WTC11 (cell line): Measurements from ENCODE around the gene GRAMD1B. TPM values are rescaled to one million over a fixed set of nuclear protein-coding genes. Genes with fewer than 3 reads are reported as not detected.

Experiments used
- ATAC-seq: fragments of 200-7000 bp; cut with Tn5 transposase; 2 replicates; pipeline ENCODE4 v1.10.0; 2021; ENCODE audit warnings: mild to moderate bottlenecking, moderate library complexity
- CTCF ChIA-PET: fragments of 300-600 bp; sonication (Branson Sonifier 250); formaldehyde crosslinking; loops from one replicate; lab custom pipeline; 2021; ENCODE audit warnings: antibody characterized with exemption; lab: Charles Lee
- POLR2A ChIA-PET: fragments of 350-600 bp; sonication (Branson Sonifier 250); formaldehyde crosslinking; loops from one replicate; lab custom pipeline; 2021; ENCODE audit warnings: antibody characterized with exemption; lab: Charles Lee
- DNase-seq: peaks from one replicate; pipeline ENCODE4 v3.0.0; 2021; ENCODE audit warnings: low spot score
- H3K27ac Mint-ChIP-seq: 2 replicates; pipeline ENCODE4 v1.8.0; 2021; ENCODE audit warnings: mixed read lengths
- H3K27me3 Mint-ChIP-seq: 2 replicates; pipeline ENCODE4 v1.8.0; 2021; ENCODE audit warnings: low read depth, mild to moderate bottlenecking, moderate library complexity, mixed read lengths
- H3K36me3 Mint-ChIP-seq: 2 replicates; pipeline ENCODE4 v1.8.0; 2021; ENCODE audit warnings: mixed read lengths
- H3K4me1 Mint-ChIP-seq: 2 replicates; pipeline ENCODE4 v1.8.0; 2022; ENCODE audit warnings: mixed read lengths
- H3K4me3 Mint-ChIP-seq: 2 replicates; pipeline ENCODE4 v1.8.0; 2021; ENCODE audit warnings: mild to moderate bottlenecking, moderate library complexity, mixed read lengths
- H3K9me3 Mint-ChIP-seq: 2 replicates; pipeline ENCODE4 v1.8.0; 2021; ENCODE audit warnings: mixed read lengths
- ATF2 ChIP-seq: sonication (generic); formaldehyde crosslinking; IDR thresholded peaks from 2 replicates; pipeline ENCODE4 v1.8.1; 2022; ENCODE audit warnings: low read depth, missing genetic modification reagents, borderline replicate concordance
- CREM ChIP-seq: sonication (generic); formaldehyde crosslinking; IDR thresholded peaks from 2 replicates; pipeline ENCODE4 v1.8.1; 2022; ENCODE audit warnings: mild to moderate bottlenecking, missing genetic modification reagents, moderate library complexity
- ELF4 ChIP-seq: sonication (generic); formaldehyde crosslinking; IDR thresholded peaks from 2 replicates; pipeline ENCODE4 v1.8.1; 2022; ENCODE audit warnings: low read depth, mild to moderate bottlenecking, moderate library complexity, missing genetic modification reagents
- ERG ChIP-seq: fragments of 250-450 bp; sonication (Bioruptor Pico); IDR thresholded peaks from 2 replicates; pipeline ENCODE4 v1.8.0; 2021; ENCODE audit warnings: mild to moderate bottlenecking
- IRF1 ChIP-seq: sonication (generic); formaldehyde crosslinking; IDR thresholded peaks from 2 replicates; pipeline ENCODE4 v1.8.0; 2023; ENCODE audit warnings: missing genetic modification reagents
- IRF2 ChIP-seq: sonication (generic); formaldehyde crosslinking; IDR thresholded peaks from 2 replicates; pipeline ENCODE4 v1.8.0; 2022; ENCODE audit warnings: low read depth, missing genetic modification reagents, borderline replicate concordance
- JUN ChIP-seq: sonication (generic); formaldehyde crosslinking; IDR thresholded peaks from 2 replicates; pipeline ENCODE4 v1.8.0; 2023; ENCODE audit warnings: mild to moderate bottlenecking, missing genetic modification reagents
- NR1H2 ChIP-seq: sonication (generic); formaldehyde crosslinking; IDR thresholded peaks from 2 replicates; pipeline ENCODE4 v1.9.0; 2021; ENCODE audit warnings: mild to moderate bottlenecking, moderate library complexity, missing genetic modification reagents
- NR3C1 ChIP-seq: sonication (generic); formaldehyde crosslinking; conservative IDR thresholded peaks from 2 replicates; pipeline ENCODE4 v1.8.1; 2023; ENCODE audit warnings: low read depth, mild to moderate bottlenecking, missing genetic modification reagents
- PRDM15 ChIP-seq: sonication (generic); formaldehyde crosslinking; IDR thresholded peaks from 2 replicates; pipeline ENCODE4 v1.8.0; 2022; ENCODE audit warnings: missing genetic modification reagents
- SMAD3 ChIP-seq: sonication (generic); formaldehyde crosslinking; IDR thresholded peaks from 2 replicates; pipeline ENCODE4 v1.8.0; 2022; ENCODE audit warnings: missing genetic modification reagents, mild to moderate bottlenecking, borderline replicate concordance
- SP1 ChIP-seq: sonication (generic); formaldehyde crosslinking; conservative IDR thresholded peaks from 2 replicates; pipeline ENCODE4 v1.8.1; 2022; ENCODE audit warnings: missing genetic modification reagents
- TCF7 ChIP-seq: sonication (generic); formaldehyde crosslinking; IDR thresholded peaks from 2 replicates; pipeline ENCODE4 v1.8.0; 2022; ENCODE audit warnings: mild to moderate bottlenecking, low read depth, missing genetic modification reagents, moderate library complexity
- TP53 ChIP-seq: sonication (generic); formaldehyde crosslinking; IDR thresholded peaks from 2 replicates; pipeline ENCODE4 v1.8.1; 2023; ENCODE audit warnings: mild to moderate bottlenecking, missing genetic modification reagents
- ZNF219 ChIP-seq: sonication (generic); formaldehyde crosslinking; IDR thresholded peaks from 2 replicates; pipeline ENCODE4 v1.8.0; 2023; ENCODE audit warnings: missing genetic modification reagents, mild to moderate bottlenecking, borderline replicate concordance
- ZNF263 ChIP-seq: sonication (generic); formaldehyde crosslinking; IDR thresholded peaks from 2 replicates; pipeline ENCODE4 v1.8.1; 2022; ENCODE audit warnings: low read depth, mild to moderate bottlenecking, moderate library complexity, missing genetic modification reagents
- ZNF416 ChIP-seq: fragments of 250-450 bp; sonication (Bioruptor Pico); IDR thresholded peaks from 2 replicates; pipeline ENCODE4 v1.9.0; 2021; ENCODE audit warnings: mild to moderate bottlenecking, inconsistent platforms
- ZNF425 ChIP-seq: fragments of 250-450 bp; sonication (Bioruptor Pico); conservative IDR thresholded peaks from 2 replicates; pipeline ENCODE4 v1.9.0; 2021; ENCODE audit warnings: mild to moderate bottlenecking
- total RNA-seq: library from RNA; stranded (reverse); gene quantifications from 3 replicates; pipeline ENCODE4 v1.2.3, GENCODE V29; 2021
- TF ChIP-seq, protein P1 (sequence below): sonication (generic); formaldehyde crosslinking; IDR thresholded peaks from 2 replicates; pipeline ENCODE4 v1.8.1; 2023; ENCODE audit warnings: mild to moderate bottlenecking, moderate library complexity, missing genetic modification reagents
- TF ChIP-seq, protein P2 (sequence below): fragments of 200-600 bp; IDR thresholded peaks from 2 replicates; pipeline ENCODE4 v1.8.0; 2022; ENCODE audit warnings: antibody characterized with exemption

The GRAMD1B gene
- total RNA-seq, 1 experiment from 2014 or later, result 31.5 TPM

GRCh38 chr11:123483466-123483865, 53.4 kb downstream of the GRAMD1B start (continued):
- TF ChIP-seq TP53 (CRISPR knock-in tag) (no peak), ERG (CRISPR knock-in tag) (no peak), TCF7 (CRISPR knock-in tag) (no peak), PRDM15 (CRISPR knock-in tag) (no peak), JUN (CRISPR knock-in tag) (no peak)

- CTCF ChIA-PET, result interaction anchor here (0.8 to 2.2 kb wide), 6 partner anchors 9 to 223 kb away, joined by 3 to 12 read pairs (median 4); no protein-coding TSS in a partner anchor
- H3K27ac Mint-ChIP-seq, result no peak overlapping the region
- no peaks in the 10 kb centered on the region for H3K9me3 Mint-ChIP-seq
- DNase-seq, result no peak
- peaks cover 7% of the 10 kb centered on the region for H3K36me3 Mint-ChIP-seq
- ATAC-seq, result no peak
- no peak overlapping the region for H3K4me3 Mint-ChIP-seq
- H3K27me3 Mint-ChIP-seq, result no peaks in the 10 kb centered on the region
- TF ChIP-seq ZNF416 (CRISPR knock-in tag), result no peak
- TF ChIP-seq NR1H2 (CRISPR knock-in tag), result no peak
- no peak for TF ChIP-seq ELF4 (CRISPR knock-in tag)
- TF ChIP-seq NR3C1, result no peak
- no peak for TF ChIP-seq IRF2 (CRISPR knock-in tag)
- TF ChIP-seq ZNF263 (CRISPR knock-in tag), result no peak
- no peak for TF ChIP-seq CREM (CRISPR knock-in tag)
- TF ChIP-seq, protein P1, sequence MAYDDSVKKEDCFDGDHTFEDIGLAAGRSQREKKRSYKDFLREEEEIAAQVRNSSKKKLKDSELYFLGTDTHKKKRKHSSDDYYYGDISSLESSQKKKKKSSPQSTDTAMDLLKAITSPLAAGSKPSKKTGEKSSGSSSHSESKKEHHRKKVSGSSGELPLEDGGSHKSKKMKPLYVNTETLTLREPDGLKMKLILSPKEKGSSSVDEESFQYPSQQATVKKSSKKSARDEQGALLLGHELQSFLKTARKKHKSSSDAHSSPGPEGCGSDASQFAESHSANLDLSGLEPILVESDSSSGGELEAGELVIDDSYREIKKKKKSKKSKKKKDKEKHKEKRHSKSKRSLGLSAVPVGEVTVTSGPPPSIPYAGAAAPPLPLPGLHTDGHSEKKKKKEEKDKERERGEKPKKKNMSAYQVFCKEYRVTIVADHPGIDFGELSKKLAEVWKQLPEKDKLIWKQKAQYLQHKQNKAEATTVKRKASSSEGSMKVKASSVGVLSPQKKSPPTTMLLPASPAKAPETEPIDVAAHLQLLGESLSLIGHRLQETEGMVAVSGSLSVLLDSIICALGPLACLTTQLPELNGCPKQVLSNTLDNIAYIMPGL (CRISPR knock-in tag), result no peak
- no peak for TF ChIP-seq ATF2 (CRISPR knock-in tag)
- TF ChIP-seq, protein P2, sequence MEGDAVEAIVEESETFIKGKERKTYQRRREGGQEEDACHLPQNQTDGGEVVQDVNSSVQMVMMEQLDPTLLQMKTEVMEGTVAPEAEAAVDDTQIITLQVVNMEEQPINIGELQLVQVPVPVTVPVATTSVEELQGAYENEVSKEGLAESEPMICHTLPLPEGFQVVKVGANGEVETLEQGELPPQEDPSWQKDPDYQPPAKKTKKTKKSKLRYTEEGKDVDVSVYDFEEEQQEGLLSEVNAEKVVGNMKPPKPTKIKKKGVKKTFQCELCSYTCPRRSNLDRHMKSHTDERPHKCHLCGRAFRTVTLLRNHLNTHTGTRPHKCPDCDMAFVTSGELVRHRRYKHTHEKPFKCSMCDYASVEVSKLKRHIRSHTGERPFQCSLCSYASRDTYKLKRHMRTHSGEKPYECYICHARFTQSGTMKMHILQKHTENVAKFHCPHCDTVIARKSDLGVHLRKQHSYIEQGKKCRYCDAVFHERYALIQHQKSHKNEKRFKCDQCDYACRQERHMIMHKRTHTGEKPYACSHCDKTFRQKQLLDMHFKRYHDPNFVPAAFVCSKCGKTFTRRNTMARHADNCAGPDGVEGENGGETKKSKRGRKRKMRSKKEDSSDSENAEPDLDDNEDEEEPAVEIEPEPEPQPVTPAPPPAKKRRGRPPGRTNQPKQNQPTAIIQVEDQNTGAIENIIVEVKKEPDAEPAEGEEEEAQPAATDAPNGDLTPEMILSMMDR, result no peak
- TF ChIP-seq SMAD3 (CRISPR knock-in tag), result no peak
- TF ChIP-seq ZNF425 (CRISPR knock-in tag), result no peak
- TF ChIP-seq SP1 (CRISPR knock-in tag), result no peak
- no peak for TF ChIP-seq ZNF219
- TF ChIP-seq IRF1 (CRISPR knock-in tag), result no peak
- POLR2A ChIA-PET, result no interaction called here
- peaks cover 19% of the 10 kb centered on the region for H3K4me1 Mint-ChIP-seq
Measured at GRCh38 chr11:123484448-123484847, 54.4 kb downstream of the GRAMD1B start.
